ENCODE measurements around the gene CLEC16A. TPM values are rescaled to one million over a fixed set of nuclear protein-coding genes. Genes with fewer than 3 reads are reported as not detected.
"Not testable (repeated sequence)": the region's sequence is repeated elsewhere in the genome, so short reads cannot be mapped to it uniquely, and the experiment has no call there.

The CLEC16A gene
- total and polyA plus RNA-seq, 9 of the 15 experiments (the other 6 are each of a cell fraction or from before 2014, with no cell fraction given) = 1.00 to 22.3 (median 10.0) TPM

DNA sequence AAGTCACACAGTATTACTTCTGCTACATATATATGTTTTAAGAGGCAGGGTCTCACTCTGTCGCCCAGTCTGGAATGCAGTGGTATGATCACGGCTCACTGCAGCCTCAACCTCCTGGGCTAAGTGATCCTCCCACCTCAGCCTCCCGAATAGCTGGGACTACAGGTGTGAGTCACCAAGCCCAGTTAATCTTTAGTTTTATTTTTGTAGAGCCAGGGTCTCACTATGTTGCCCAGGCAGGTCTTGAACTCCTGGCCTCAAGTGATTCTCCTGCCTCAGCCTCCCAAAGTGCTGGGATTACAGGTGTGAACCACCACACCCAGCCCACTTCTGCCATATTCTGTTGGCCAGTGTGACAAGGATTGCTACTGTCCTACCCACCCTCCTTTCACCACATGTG is 19.1 kb upstream of the CLEC16A start:
- H3K79me2 ChIP-seq (ENCODE audit: control insufficient read depth, insufficient read depth, low read length); POLR2A ChIA-PET; H2AFZ ChIP-seq (ENCODE audit: low read depth, low read length); H3K27ac ChIP-seq (ENCODE audit: extremely low read depth, low read depth, low read length); H3K9me3 ChIP-seq (replicated peaks; ENCODE audit: control insufficient read depth, insufficient read depth, low read depth, low read length); H3K4me1 ChIP-seq (replicated peaks in 1 of 2; ENCODE audit: control insufficient read depth in 2 of 2, insufficient read depth in 2 of 2, low read length in 2 of 2); intact Hi-C loops (cut with micrococcal nuclease); DNase-seq (ENCODE audit: extremely low read depth in 1 of 4, low spot score in 3 of 4); H3K9ac ChIP-seq (ENCODE audit: insufficient read depth in 1 of 2, low read depth in 2 of 2, low read length in 2 of 2); CTCF ChIA-PET (ENCODE audit: low intra/inter-chr PET ratio); H3K9me1 ChIP-seq (ENCODE audit: control insufficient read depth, insufficient read depth, low read length); FAIRE-seq; H3K27me3 ChIP-seq (ENCODE audit: control insufficient read depth in 2 of 2, insufficient read depth in 2 of 2, low read length in 2 of 2); H3K4me3 ChIP-seq; in situ Hi-C loops (cut with MboI); H3K4me2 ChIP-seq (ENCODE audit: insufficient read depth, low read length); H4K20me1 ChIP-seq (replicated peaks; ENCODE audit: control insufficient read depth, insufficient read depth, low read length); BruUV-seq (replicated peaks); ATAC-seq: not testable (repeated sequence)
- TF ChIP-seq ZNF121 (CRISPR knock-in tag; conservative IDR thresholded peaks at IDR 0.05) = peak; percentile 50
- peaks cover 18% of the 10 kb centered on the region; the same call in 2 of the 3 replicates for H3K36me3 ChIP-seq (ENCODE audit: control insufficient read depth, insufficient read depth, low read length)
- 82% methylated on average over 3 of the region's 3 CpGs for WGBS (ENCODE audit: insufficient coverage, low coverage, missing lambda C conversion rate)

DNA sequence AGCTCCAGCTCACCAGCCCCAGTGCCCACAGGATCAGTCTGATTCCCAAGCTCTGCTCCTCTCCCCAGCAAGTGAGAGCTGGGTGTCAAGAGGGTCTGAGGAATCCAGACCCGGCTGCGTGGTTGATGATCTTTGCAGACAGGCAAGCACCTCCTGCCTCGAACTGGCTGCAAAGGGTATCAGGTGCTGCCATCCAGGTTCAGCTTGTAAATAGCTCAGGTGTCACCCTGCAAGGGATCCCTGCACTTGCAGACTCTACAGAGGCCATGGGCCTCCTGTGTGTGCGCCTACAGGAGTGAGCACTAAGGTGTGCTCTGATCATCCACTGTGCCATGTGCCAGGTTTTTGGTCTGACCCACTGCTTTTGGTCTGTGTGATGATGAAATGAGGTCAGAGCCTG is 18.3 kb upstream of the CLEC16A start:
- Histone ChIP-seq H3K9ac (ENCODE audit: insufficient read depth in 1 of 2, low read depth in 2 of 2, low read length in 2 of 2) (peak overlapping the region in 1 of 2 experiments; percentile 62; a peak in 1 of 4 replicates), H3K27ac (ENCODE audit: extremely low read depth, low read depth, low read length) (no peak overlapping the region), H3K36me3 (ENCODE audit: control insufficient read depth, insufficient read depth, low read length) (peaks cover 22% of the 10 kb centered on the region; the same call in 2 of the 3 replicates), H3K9me1 (ENCODE audit: control insufficient read depth, insufficient read depth, low read length) (no peaks in the 10 kb centered on the region), H3K79me2 (ENCODE audit: control insufficient read depth, insufficient read depth, low read length) (no peaks in the 10 kb centered on the region), H3K4me1 (replicated peaks in 1 of 2; ENCODE audit: control insufficient read depth in 2 of 2, insufficient read depth in 2 of 2, low read length in 2 of 2) (peaks cover 0 to 9% of the 10 kb centered on the region in 2 experiments; a peak in 2 of 5 replicates), H3K9me3 (replicated peaks; ENCODE audit: control insufficient read depth, insufficient read depth, low read depth, low read length) (no peaks in the 10 kb centered on the region), H3K4me2 (ENCODE audit: insufficient read depth, low read length) (no peak overlapping the region), H3K4me3 (no peak overlapping the region), H4K20me1 (replicated peaks; ENCODE audit: control insufficient read depth, insufficient read depth, low read length) (no peaks in the 10 kb centered on the region; the same call in 1 of the 2 replicates), H3K27me3 (ENCODE audit: control insufficient read depth in 2 of 2, insufficient read depth in 2 of 2, low read length in 2 of 2) (no peaks in the 10 kb centered on the region), H2AFZ (ENCODE audit: low read depth, low read length) (no peak overlapping the region)
- FAIRE-seq (no peak), ATAC-seq (no peak), DNase-seq (ENCODE audit: extremely low read depth in 1 of 4, low spot score in 3 of 4) (no peak)
- BruUV-seq (replicated peaks) = no TSS peak
- ChIA-PET POLR2A (interaction anchor here (0.6 to 1.0 kb wide), 3 partner anchors 31 to 329 kb away, joined by 3 to 4 read pairs (median 3); no protein-coding TSS in a partner anchor), CTCF (ENCODE audit: low intra/inter-chr PET ratio) (no interaction called here)
- intact Hi-C loops (cut with micrococcal nuclease) = no loop called here
- TF ChIP-seq FOXM1 (IDR thresholded peaks at IDR 0.05; ENCODE audit: low read depth) (no peak), FOXM1 (CRISPR knock-in tag; IDR thresholded peaks at IDR 0.05; ENCODE audit: low read depth) (no peak), EP400 (IDR thresholded peaks at IDR 0.05) (no peak), TARDBP (IDR thresholded peaks at IDR 0.05) (no peak), SIX5 (IDR thresholded peaks at IDR 0.05; ENCODE audit: borderline replicate concordance in 1 of 2, insufficient read depth in 1 of 2, low read depth in 1 of 2, low read length in 2 of 2) (no peak)
- 76% methylated on average over 4 of the region's 4 CpGs for WGBS (ENCODE audit: insufficient coverage, low coverage, missing lambda C conversion rate)
- in situ Hi-C loops (cut with MboI) = no loop called here

Data from K562 (cell line).